ENCODE measurements around the gene FAM13B. TPM values are rescaled to one million over a fixed set of nuclear protein-coding genes. Genes with fewer than 3 reads are reported as not detected.

The FAM13B gene
- total RNA-seq, 4 donors from 2014 or later, result 50.0 to 73.1 (median 53.6) TPM

- DNase-seq (ENCODE audit: extremely low spot score), result no peak
- Histone ChIP-seq H3K4me1 (peaks cover 0 to 26% (median 15%) of the 10 kb centered on the region in 4 donors), H3K27me3 (no peaks in the 10 kb centered on the region), H3K27ac (replicated peaks in 1 of 4) (no peak overlapping the region), H3K9me3 (no peaks in the 10 kb centered on the region), H3K36me3 (peaks cover 0 to 9% (median 2%) of the 10 kb centered on the region in 4 donors), H3K4me3 (no peak overlapping the region)
- 67% methylated on average over 3 of the region's 3 CpGs for WGBS
- no peak for TF ChIP-seq POLR2A (IDR thresholded peaks at IDR 0.05; ENCODE audit: low read depth)
- no peak for TF ChIP-seq POLR2AphosphoS5 (IDR thresholded peaks at IDR 0.05)
- intact Hi-C loops (cut with DNase I), result no loop called here
Observed at GRCh38 chr5:137921931-137922330, 110.9 kb downstream of the FAM13B start.

GRCh38 chr5:137916923-137917322 lies 116.0 kb downstream of the FAM13B start:
- Histone ChIP-seq H3K4me3 (no peak overlapping the region), H3K36me3 (no peaks in the 10 kb centered on the region), H3K9me3 (peaks cover 0 to 8% (median 2%) of the 10 kb centered on the region in 4 donors), H3K27ac (replicated peaks in 1 of 4) (no peak overlapping the region), H3K27me3 (no peaks in the 10 kb centered on the region), H3K4me1 (peaks cover 0 to 4% (median under 1%) of the 10 kb centered on the region in 4 donors)
- no peak for TF ChIP-seq POLR2AphosphoS5 (IDR thresholded peaks at IDR 0.05)
- TF ChIP-seq POLR2A (IDR thresholded peaks at IDR 0.05; ENCODE audit: low read depth), result no peak
- intact Hi-C loops (cut with DNase I), result no loop called here
- 100% methylated on average over 1 of the region's 1 CpG for WGBS
- DNase-seq (ENCODE audit: extremely low spot score), result no peak

- Histone ChIP-seq H3K4me1 (no peaks in the 10 kb centered on the region), H3K9me3 (peaks cover 0 to 12% (median 2%) of the 10 kb centered on the region in 4 donors), H3K27me3 (no peaks in the 10 kb centered on the region), H3K4me3 (no peak overlapping the region), H3K36me3 (no peaks in the 10 kb centered on the region), H3K27ac (replicated peaks in 1 of 4) (no peak overlapping the region)
- intact Hi-C loops (cut with DNase I), result no loop called here
- DNase-seq (ENCODE audit: extremely low spot score), result no peak
- TF ChIP-seq POLR2A (IDR thresholded peaks at IDR 0.05; ENCODE audit: low read depth), result no peak
- TF ChIP-seq, protein P1, sequence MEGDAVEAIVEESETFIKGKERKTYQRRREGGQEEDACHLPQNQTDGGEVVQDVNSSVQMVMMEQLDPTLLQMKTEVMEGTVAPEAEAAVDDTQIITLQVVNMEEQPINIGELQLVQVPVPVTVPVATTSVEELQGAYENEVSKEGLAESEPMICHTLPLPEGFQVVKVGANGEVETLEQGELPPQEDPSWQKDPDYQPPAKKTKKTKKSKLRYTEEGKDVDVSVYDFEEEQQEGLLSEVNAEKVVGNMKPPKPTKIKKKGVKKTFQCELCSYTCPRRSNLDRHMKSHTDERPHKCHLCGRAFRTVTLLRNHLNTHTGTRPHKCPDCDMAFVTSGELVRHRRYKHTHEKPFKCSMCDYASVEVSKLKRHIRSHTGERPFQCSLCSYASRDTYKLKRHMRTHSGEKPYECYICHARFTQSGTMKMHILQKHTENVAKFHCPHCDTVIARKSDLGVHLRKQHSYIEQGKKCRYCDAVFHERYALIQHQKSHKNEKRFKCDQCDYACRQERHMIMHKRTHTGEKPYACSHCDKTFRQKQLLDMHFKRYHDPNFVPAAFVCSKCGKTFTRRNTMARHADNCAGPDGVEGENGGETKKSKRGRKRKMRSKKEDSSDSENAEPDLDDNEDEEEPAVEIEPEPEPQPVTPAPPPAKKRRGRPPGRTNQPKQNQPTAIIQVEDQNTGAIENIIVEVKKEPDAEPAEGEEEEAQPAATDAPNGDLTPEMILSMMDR (IDR thresholded peaks at IDR 0.05), result no peak
- no peak for TF ChIP-seq POLR2AphosphoS5 (IDR thresholded peaks at IDR 0.05)
- TF ChIP-seq EP300 (IDR thresholded peaks at IDR 0.05), result no peak
- WGBS, result 88% methylated on average over 2 of the region's 2 CpGs
Observed at GRCh38 chr5:137914758-137915157, 118.1 kb downstream of the FAM13B start.

DNA sequence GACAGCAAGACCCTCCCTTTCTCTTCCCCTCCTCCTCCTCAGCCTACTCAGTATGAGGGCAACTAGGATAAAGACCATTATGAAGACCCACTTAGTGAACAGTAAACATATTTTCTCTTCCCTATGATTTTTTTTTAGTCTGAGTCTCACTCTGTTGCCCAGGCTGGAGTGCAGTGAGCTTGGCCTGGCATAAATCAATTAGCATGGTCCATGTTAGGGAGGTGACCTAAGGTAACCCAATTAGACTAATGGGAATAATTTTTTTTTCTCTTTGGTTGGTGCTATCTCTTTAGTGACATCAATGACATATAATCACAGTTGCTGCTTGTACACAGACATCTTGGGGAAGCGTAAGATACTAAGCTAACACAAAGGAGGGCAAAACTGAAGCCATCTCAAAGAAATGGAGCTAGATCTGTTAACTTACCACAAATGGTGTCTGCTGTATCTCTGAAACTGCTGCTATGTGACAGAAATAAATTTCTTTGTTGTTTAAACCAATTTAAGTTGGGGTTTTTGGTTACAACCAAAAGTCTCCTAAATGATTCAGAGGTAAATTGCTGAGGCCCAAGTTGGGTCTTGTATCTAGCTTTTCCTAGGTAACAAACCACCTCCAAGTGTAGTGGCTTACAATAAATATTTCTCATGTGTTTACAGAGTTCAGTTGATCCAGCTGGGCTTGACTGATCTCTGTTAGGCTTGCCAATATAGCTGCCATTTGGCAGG lies 130.3 kb downstream of the FAM13B start:
- TF ChIP-seq, protein P1 (IDR thresholded peaks at IDR 0.05), result no peak
- TF ChIP-seq EP300 (IDR thresholded peaks at IDR 0.05) (no peak), POLR2A (IDR thresholded peaks at IDR 0.05; ENCODE audit: low read depth) (no peak), POLR2AphosphoS5 (IDR thresholded peaks at IDR 0.05) (no peak)
- intact Hi-C loops (cut with DNase I), result no loop called here
- Histone ChIP-seq H3K27me3 (no peaks in the 10 kb centered on the region), H3K4me3 (no peak overlapping the region), H3K27ac (replicated peaks in 1 of 4) (no peak overlapping the region), H3K9me3 (no peaks in the 10 kb centered on the region), H3K36me3 (no peaks in the 10 kb centered on the region), H3K4me1 (no peaks in the 10 kb centered on the region)
- no peak for DNase-seq (ENCODE audit: extremely low spot score)
- 95% methylated on average over 1 of the region's 1 CpG for WGBS

- no peak for TF ChIP-seq POLR2AphosphoS5 (IDR thresholded peaks at IDR 0.05)
- TF ChIP-seq EP300 (IDR thresholded peaks at IDR 0.05), result no peak
- TF ChIP-seq POLR2A (IDR thresholded peaks at IDR 0.05; ENCODE audit: low read depth), result no peak
- TF ChIP-seq, protein P1 (IDR thresholded peaks at IDR 0.05), result no peak
- Histone ChIP-seq H3K4me1 (no peaks in the 10 kb centered on the region), H3K27ac (replicated peaks in 1 of 4) (no peak overlapping the region), H3K9me3 (no peaks in the 10 kb centered on the region), H3K4me3 (no peak overlapping the region), H3K27me3 (no peaks in the 10 kb centered on the region), H3K36me3 (no peaks in the 10 kb centered on the region)
- intact Hi-C loops (cut with DNase I), result no loop called here
- 78% methylated on average over 5 of the region's 5 CpGs for WGBS
- no peak for DNase-seq (ENCODE audit: extremely low spot score)
Observed at GRCh38 chr5:137901011-137901817, 131.7 kb downstream of the FAM13B start.

Measured in esophagus muscularis mucosa (tissue), 4 donors.